Tibial nerve (tissue), 4 donors: ENCODE data around the gene PTGER4. TPM values are rescaled to one million over a fixed set of nuclear protein-coding genes. Genes with fewer than 3 reads are reported as not detected.
"Not testable (repeated sequence)": the region's sequence is repeated elsewhere in the genome, so short reads cannot be mapped to it uniquely, and the experiment has no call there.

Source experiments
- DNase-seq, 2 donors: peaks; one replicate each; pipeline ENCODE4 v3.0.0-alpha.2; 2019; ENCODE audit warnings: low spot score in 2 of 2
- H3K27ac ChIP-seq, 4 donors: fragments of 200-600 bp; sonication (generic) in 3 of 4; one replicate each; pipeline ENCODE4 v1.5.1; 2017 to 2019; ENCODE audit warnings: mild to moderate bottlenecking in 1 of 4
- H3K27me3 ChIP-seq, 2 donors: fragments of 200-600 bp; sonication (generic) in 1 of 2; one replicate each; pipeline versions ENCODE4 v1.5.1 to v1.6.0; 2017 to 2019
- H3K36me3 ChIP-seq, 3 donors: fragments of 200-600 bp; sonication (generic); one replicate each; pipeline ENCODE4 v1.5.1; 2018 to 2019
- H3K4me1 ChIP-seq, 4 donors: fragments of 200-600 bp; sonication (generic) in 3 of 4; one replicate each; pipeline ENCODE4 v1.5.1; 2017 to 2019
- H3K4me3 ChIP-seq, 4 donors: fragments of 200-600 bp; sonication (generic) in 3 of 4; one replicate each; pipeline ENCODE4 v1.5.1; 2017 to 2019; ENCODE audit warnings: mild to moderate bottlenecking in 1 of 4, moderate library complexity in 1 of 4
- H3K9me3 ChIP-seq, 4 donors: fragments of 200-600 bp; sonication (generic) in 3 of 4; one replicate each; pipeline ENCODE4 v1.5.1; 2017 to 2019
- CTCF ChIP-seq, 5 experiments: fragments of 200-600 bp in 3 of 5; fragments of 450-650 bp in 2 of 5; sonication (generic) in 3 of 5; IDR thresholded peaks; one replicate each; pipeline ENCODE4 v1.5.1; 2016 to 2019; ENCODE audit warnings: antibody characterized with exemption in 5 of 5, mild to moderate bottlenecking in 3 of 5, moderate library complexity in 2 of 5
- EP300 ChIP-seq, 2 donors: sonication (generic); formaldehyde crosslinking; IDR thresholded peaks; one replicate each; pipeline ENCODE4 v1.6.1; 2017; ENCODE audit warnings: antibody characterized with exemption in 2 of 2, mild to moderate bottlenecking in 1 of 2
- POLR2A ChIP-seq, 2 donors: fragments of 450-650 bp; IDR thresholded peaks; one replicate each; pipeline ENCODE4 v1.6.1; 2017; ENCODE audit warnings: antibody characterized with exemption in 2 of 2, mild to moderate bottlenecking in 2 of 2, moderate library complexity in 2 of 2
- WGBS, 2 donors: methylation state at CpG; one replicate each; pipeline ENCODE4 v1.1.5; 2018; 5-methylcytosine and 5-hydroxymethylcytosine counted together
- total RNA-seq, 4 donors: library from RNA; depleted of rRNA; stranded (reverse); fragments of >200 nt; gene quantifications; one replicate each; pipeline ENCODE4 v1.1.0, GENCODE V29; 2016

The PTGER4 gene
- 10 to 100 TPM; 21.6 to 72.3 (median 57.0) TPM for total RNA-seq

GRCh38 chr5:40679913-40680681 lies at the start of gene PTGER4:
Gene PTGER4, plus strand, starts transcription at chr5:40679915. Its CDS starts 1,079 bp downstream, at chr5:40680994.
- 1 to 2% methylated on average over 41 to 43 of the region's 44 CpGs for WGBS, 2 donors
- H3K27me3 ChIP-seq = no peaks in the 10 kb centered on the region
- peak in 2 of 5 experiments; percentile 25 for TF ChIP-seq CTCF (IDR thresholded peaks at IDR 0.05)
- peak in 1 of 2 donors; percentile 90 for TF ChIP-seq EP300 (IDR thresholded peaks at IDR 0.05)
- TF ChIP-seq POLR2A (IDR thresholded peaks at IDR 0.05) = peak; percentile 83 to 92
- no peaks in the 10 kb centered on the region for H3K36me3 ChIP-seq
- H3K9me3 ChIP-seq = no peaks in the 10 kb centered on the region
- peaks cover 0 to 65% (median 12%) of the 10 kb centered on the region in 4 donors for H3K4me1 ChIP-seq
- peak within 1 kb of the TSS; percentile 80 to 93 (median 88) for H3K27ac ChIP-seq
- no peak for DNase-seq
- peak within 1 kb of the TSS; percentile 61 to 81 (median 70) for H3K4me3 ChIP-seq

- Histone ChIP-seq H3K36me3 (no peaks in the 10 kb centered on the region), H3K27me3 (no peaks in the 10 kb centered on the region), H3K9me3 (peaks cover 0 to 6% (median 0%) of the 10 kb centered on the region in 4 donors), H3K4me1 (no peaks in the 10 kb centered on the region), H3K27ac (no peak overlapping the region), H3K4me3 (no peak overlapping the region)
- DNase-seq = no peak
- TF ChIP-seq EP300 (IDR thresholded peaks at IDR 0.05) (no peak), POLR2A (IDR thresholded peaks at IDR 0.05) (no peak), CTCF (IDR thresholded peaks at IDR 0.05) (no peak)
Observed at GRCh38 chr5:40630126-40630525, 49.6 kb upstream of the PTGER4 start.

GRCh38 chr5:40631236-40631635 lies 48.5 kb upstream of the PTGER4 start:
- Histone ChIP-seq H3K27ac (no peak overlapping the region), H3K4me1 (no peaks in the 10 kb centered on the region), H3K9me3 (peaks cover 0 to 14% (median 2%) of the 10 kb centered on the region in 4 donors), H3K27me3 (no peaks in the 10 kb centered on the region), H3K4me3 (no peak overlapping the region), H3K36me3 (no peaks in the 10 kb centered on the region)
- WGBS, 2 donors = 68 to 71% methylated on average over 7 of the region's 7 CpGs
- TF ChIP-seq CTCF (IDR thresholded peaks at IDR 0.05) (no peak), POLR2A (IDR thresholded peaks at IDR 0.05) (no peak), EP300 (IDR thresholded peaks at IDR 0.05) (no peak)
- no peak for DNase-seq

- Histone ChIP-seq H3K27me3 (no peaks in the 10 kb centered on the region), H3K4me1 (no peaks in the 10 kb centered on the region), H3K4me3 (no peak overlapping the region), H3K27ac (no peak overlapping the region), H3K36me3 (no peaks in the 10 kb centered on the region), H3K9me3 (peaks cover 0 to 42% (median 5%) of the 10 kb centered on the region in 4 donors)
- WGBS, 2 donors = 53 to 66% methylated on average over 3 of the region's 3 CpGs
- no peak for TF ChIP-seq CTCF (IDR thresholded peaks at IDR 0.05)
- TF ChIP-seq POLR2A (IDR thresholded peaks at IDR 0.05) = no peak
- no peak for TF ChIP-seq EP300 (IDR thresholded peaks at IDR 0.05)
- DNase-seq = no peak
Observed at GRCh38 chr5:40634154-40634553, 45.6 kb upstream of the PTGER4 start.

- Histone ChIP-seq H3K4me1 (no peaks in the 10 kb centered on the region), H3K4me3 (no peak overlapping the region), H3K9me3 (peaks cover 0 to 47% (median 5%) of the 10 kb centered on the region in 4 donors), H3K27me3 (no peaks in the 10 kb centered on the region), H3K27ac (no peak overlapping the region), H3K36me3 (no peaks in the 10 kb centered on the region)
- TF ChIP-seq POLR2A (IDR thresholded peaks at IDR 0.05) (no peak), EP300 (IDR thresholded peaks at IDR 0.05) (no peak), CTCF (IDR thresholded peaks at IDR 0.05) (no peak)
- DNase-seq = no peak
- 76 to 79% methylated on average over 7 of the region's 7 CpGs for WGBS, 2 donors
Observed at GRCh38 chr5:40634593-40634992, 45.1 kb upstream of the PTGER4 start.

- not testable (repeated sequence) for H3K27me3 ChIP-seq, H3K4me1 ChIP-seq, DNase-seq, H3K27ac ChIP-seq, H3K4me3 ChIP-seq, H3K36me3 ChIP-seq
- WGBS, 2 donors = 88 to 90% methylated on average over 1 of the region's 1 CpG
- H3K9me3 ChIP-seq = peaks cover 0 to 56% (median 5%) of the 10 kb centered on the region in 4 donors
Observed at GRCh38 chr5:40639531-40639930, 40.2 kb upstream of the PTGER4 start.
